Body of pancreas (tissue), 4 donors: Measurements from ENCODE around the gene DENND11.

ENCODE experiments used
- CTCF ChIP-seq, 7 experiments: fragments of 450-650 bp in 4 of 7; fragments of 200-600 bp in 3 of 7; sonication (generic) in 3 of 7; IDR thresholded peaks; one replicate each; pipeline ENCODE4 v1.5.1; 2016 to 2019; ENCODE audit warnings: antibody characterized with exemption in 7 of 7
- POLR2A ChIP-seq, 3 donors: fragments of 450-650 bp; IDR thresholded peaks; one replicate each; pipeline ENCODE4 v1.6.1; 2016; ENCODE audit warnings: antibody characterized with exemption in 3 of 3, mild to moderate bottlenecking in 2 of 3

GRCh38 chr7:141695803-141696289 is 6.1 kb downstream of the DENND11 start:
- TF ChIP-seq POLR2A (IDR thresholded peaks at IDR 0.05) (no peak), CTCF (IDR thresholded peaks at IDR 0.05) (no peak)
